Psoas muscle (tissue), 8 donors: Measurements from ENCODE around the gene RPL22. TPM values are rescaled to one million over a fixed set of nuclear protein-coding genes. Genes with fewer than 3 reads are reported as not detected.
"Not testable (repeated sequence)": the region's sequence is repeated elsewhere in the genome, so short reads cannot be mapped to it uniquely, and the experiment has no call there.

Experiments
- ATAC-seq, 4 donors: fragments of 200-7000 bp; cut with Tn5 transposase; one replicate each; pipeline ENCODE4 v1.9.1; 2020; ENCODE audit warnings: moderate library complexity in 3 of 4, mild to moderate bottlenecking in 2 of 4
- DNase-seq, 2 donors: peaks; one replicate each; pipeline ENCODE4 v3.0.0-alpha.2; 2020
- H3K27ac ChIP-seq: fragments of 200-600 bp; one replicate; pipeline ENCODE4 v1.8.0; 2022
- H3K27me3 ChIP-seq, 3 donors: fragments of 200-600 bp in 1 of 3; one replicate each; pipeline versions ENCODE4 v1.6.1 to v1.8.0; 2013 to 2022; ENCODE audit warnings: low read length in 2 of 3, mild to moderate bottlenecking in 2 of 3, moderate library complexity in 1 of 3; ENCODE audit not compliant: insufficient read depth in 3 of 3
- H3K36me3 ChIP-seq, 2 donors: fragments of 200-600 bp in 1 of 2; one replicate each; pipeline versions ENCODE4 v1.6.1 to v1.8.0; 2013 to 2022; ENCODE audit warnings: low read depth in 1 of 2, mild to moderate bottlenecking in 1 of 2, moderate library complexity in 1 of 2; ENCODE audit not compliant: insufficient read depth in 1 of 2
- H3K4me1 ChIP-seq: fragments of 200-600 bp; one replicate; pipeline ENCODE4 v1.8.0; 2022
- H3K4me3 ChIP-seq: fragments of 200-600 bp; one replicate; pipeline ENCODE4 v1.8.0; 2022; ENCODE audit warnings: mild to moderate bottlenecking
- H3K9me3 ChIP-seq: fragments of 200-600 bp; one replicate; pipeline ENCODE4 v1.8.0; 2022
- WGBS, 3 donors: extraction: QIAGEN DNeasy Blood & Tissue Kit; methylation state at CpG; one replicate each; pipeline versions ENCODE4 v1.1.6 to v1.1.7; 2013; 5-methylcytosine and 5-hydroxymethylcytosine counted together
- intact Hi-C, 2 donors: fragments of 100-400 bp; cut with DNase I; formaldehyde crosslinking; loops; one replicate each; pipeline versions ENCODE4 v1.11.0 to v1.14.2; 2022
- polyA plus RNA-seq, 3 donors: library from polyadenylated mRNA; stranded (reverse); fragments of 200-250 nt; gene quantifications; one replicate each; pipeline ENCODE4 v1.2.3, GENCODE V29; 2013
- total RNA-seq, 4 donors: library from RNA; stranded (reverse); fragmentation: NEBNext Ultra II Directional in 2 of 4; extraction: Animal tissue kit (Norgen Biotek cat#: 25700) in 2 of 4; gene quantifications; one replicate each; pipeline versions ENCODE4 v1.2.1 to v1.2.4, GENCODE V29; 2021 to 2023
- TF ChIP-seq, protein P1 (sequence below): fragments of 200-600 bp; IDR thresholded peaks from one replicate; pipeline ENCODE4 v1.8.0; 2022; ENCODE audit warnings: antibody characterized with exemption
- donor health status: healthy with polysubstance abuse.
- donor health status: DM: no; HTN: no; CAD: no; lungs with moderate emphysema.
- donor health status: Bipolar disorder and iron deficiency.
- donor health status: healthy.
- donor health status: DM: yes; HTN: yes; CAD: no.
- donor health status: DM: no; HTN: no; CAD: no.
- donor health status: DM: no; HTN: no; CAD: no.
- donor health status: DM: yes; HTN: yes; CAD: no.

RPL22 gene
- total and polyA plus RNA-seq, 7 donors = 285 to 417 (median 313) TPM

- ATAC-seq = no peak
- intact Hi-C loops = no loop called here
- 96 to 98% (median 97%) methylated on average over 13 of the region's 13 CpGs for WGBS, 3 donors
Observed at GRCh38 chr1:6223617-6224016, 24.2 kb upstream of the RPL22 start.

GRCh38 chr1:6222636-6223035, 23.2 kb upstream of the RPL22 start:
- peaks cover 14% of the 10 kb centered on the region for H3K4me1 ChIP-seq
- H3K4me3 ChIP-seq = no peak overlapping the region
- peaks cover 2 to 66% of the 10 kb centered on the region in 2 donors for H3K36me3 ChIP-seq
- ATAC-seq = peak in 2 of 4 donors; percentile 36 to 47
- peak; percentile 64 to 67 for DNase-seq
- peak overlapping the region; percentile 27 for H3K27ac ChIP-seq
- TF ChIP-seq, protein P1, sequence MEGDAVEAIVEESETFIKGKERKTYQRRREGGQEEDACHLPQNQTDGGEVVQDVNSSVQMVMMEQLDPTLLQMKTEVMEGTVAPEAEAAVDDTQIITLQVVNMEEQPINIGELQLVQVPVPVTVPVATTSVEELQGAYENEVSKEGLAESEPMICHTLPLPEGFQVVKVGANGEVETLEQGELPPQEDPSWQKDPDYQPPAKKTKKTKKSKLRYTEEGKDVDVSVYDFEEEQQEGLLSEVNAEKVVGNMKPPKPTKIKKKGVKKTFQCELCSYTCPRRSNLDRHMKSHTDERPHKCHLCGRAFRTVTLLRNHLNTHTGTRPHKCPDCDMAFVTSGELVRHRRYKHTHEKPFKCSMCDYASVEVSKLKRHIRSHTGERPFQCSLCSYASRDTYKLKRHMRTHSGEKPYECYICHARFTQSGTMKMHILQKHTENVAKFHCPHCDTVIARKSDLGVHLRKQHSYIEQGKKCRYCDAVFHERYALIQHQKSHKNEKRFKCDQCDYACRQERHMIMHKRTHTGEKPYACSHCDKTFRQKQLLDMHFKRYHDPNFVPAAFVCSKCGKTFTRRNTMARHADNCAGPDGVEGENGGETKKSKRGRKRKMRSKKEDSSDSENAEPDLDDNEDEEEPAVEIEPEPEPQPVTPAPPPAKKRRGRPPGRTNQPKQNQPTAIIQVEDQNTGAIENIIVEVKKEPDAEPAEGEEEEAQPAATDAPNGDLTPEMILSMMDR = no peak
- intact Hi-C loops = no loop called here
- 31 to 51% (median 36%) methylated on average over 6 of the region's 6 CpGs for WGBS, 3 donors
- no peaks in the 10 kb centered on the region for H3K9me3 ChIP-seq
- H3K27me3 ChIP-seq = no peaks in the 10 kb centered on the region

More at GRCh38 chr1:6223617-6224016, 24.2 kb upstream of the RPL22 start:
- H3K27me3 ChIP-seq = no peaks in the 10 kb centered on the region
- no peaks in the 10 kb centered on the region for H3K9me3 ChIP-seq
- TF ChIP-seq, protein P1 = no peak
- H3K36me3 ChIP-seq = peaks cover 2 to 70% of the 10 kb centered on the region in 2 donors
- peaks cover 14% of the 10 kb centered on the region for H3K4me1 ChIP-seq
- no peak for DNase-seq
- no peak overlapping the region for H3K27ac ChIP-seq
- H3K4me3 ChIP-seq = no peak overlapping the region

DNA sequence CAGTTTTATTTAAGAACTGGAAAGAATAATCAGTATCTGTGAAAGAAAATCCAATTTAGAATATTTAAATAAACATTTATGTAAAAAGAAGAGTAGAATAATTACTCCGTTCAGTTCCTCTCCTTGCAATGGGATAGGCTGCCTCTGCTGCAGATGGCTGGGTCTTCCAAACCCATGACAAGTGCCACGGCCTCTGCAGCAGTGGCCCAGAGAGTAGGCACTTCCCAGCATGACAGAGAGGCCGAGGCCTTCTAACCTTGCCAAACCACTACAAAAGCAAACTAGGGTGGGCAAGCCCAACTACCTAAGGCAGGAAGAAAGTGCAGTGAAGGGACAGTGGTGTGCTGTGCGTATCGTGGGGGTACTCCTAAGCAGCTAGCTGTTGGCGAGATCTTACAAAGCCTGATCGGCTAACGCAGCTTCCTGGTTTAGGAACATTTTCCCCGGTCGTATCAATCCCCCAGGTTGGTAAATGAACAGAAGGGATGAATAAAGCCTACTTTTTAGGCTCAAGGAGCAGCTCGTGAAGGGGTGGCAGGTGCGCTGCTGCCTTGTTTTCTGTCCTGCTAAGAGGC, 21.9 kb upstream of the RPL22 start:
- intact Hi-C loops = no loop called here
- H3K9me3 ChIP-seq = no peaks in the 10 kb centered on the region
- DNase-seq (no peak), ATAC-seq (no peak)
- H3K36me3 ChIP-seq = peaks cover 0 to 57% of the 10 kb centered on the region in 2 donors
- peaks cover 14% of the 10 kb centered on the region for H3K4me1 ChIP-seq
- H3K27me3 ChIP-seq = no peaks in the 10 kb centered on the region
- TF ChIP-seq, protein P1 = no peak
- WGBS, 3 donors = 90 to 94% (median 90%) methylated on average over 12 of the region's 12 CpGs
- no peak overlapping the region for H3K27ac ChIP-seq
- H3K4me3 ChIP-seq = no peak overlapping the region

- H3K36me3 ChIP-seq = peaks cover 0 to 57% of the 10 kb centered on the region in 2 donors
- H3K27ac ChIP-seq = peak overlapping the region; percentile 27
- no peaks in the 10 kb centered on the region for H3K9me3 ChIP-seq
- 41 to 67% (median 51%) methylated on average over 8 of the region's 8 CpGs for whole genome bisulfite sequencing, 3 donors
- peak; percentile 77 to 86 (median 82) for ATAC-seq
- H3K4me3 ChIP-seq = no peak overlapping the region
- TF ChIP-seq, protein P1 = no peak
- intact Hi-C loops = no loop called here
- DNase-seq = no peak
- H3K27me3 ChIP-seq = no peaks in the 10 kb centered on the region
- H3K4me1 ChIP-seq = peaks cover 14% of the 10 kb centered on the region
Observed at GRCh38 chr1:6220236-6220635, 20.8 kb upstream of the RPL22 start.

- Histone ChIP-seq H3K4me1 (peaks cover 14% of the 10 kb centered on the region), H3K36me3 (peaks cover 0 to 51% of the 10 kb centered on the region in 2 donors)
- DNase-seq, H3K27me3 ChIP-seq, H3K27ac ChIP-seq, ATAC-seq, H3K9me3 ChIP-seq, intact Hi-C loops, H3K4me3 ChIP-seq: not testable (repeated sequence)
- WGBS, 3 donors = 86 to 93% (median 92%) methylated on average over 11 of the region's 11 CpGs
Observed at GRCh38 chr1:6219641-6220040, 20.2 kb upstream of the RPL22 start.
